Activated T-helper 17 cell treated with anti-CD3 and anti-CD28 coated beads, Interleukin-2, amount 50 U/mL, for 72 hours (primary cell): ENCODE results near the gene MACROD1. TPM values are rescaled to one million over a fixed set of nuclear protein-coding genes. Genes with fewer than 3 reads are reported as not detected.

Experiments used
- ATAC-seq: fragments of 150-1000 bp; cut with Tn5 transposase; replicated peaks from 2 replicates; pipeline ENCODE4 v1.10.0; 2021; ENCODE audit warnings: mild to moderate bottlenecking, moderate library complexity
- H3K27ac Mint-ChIP-seq: one replicate; pipeline ENCODE4 v1.8.0; 2022; ENCODE audit warnings: mixed read lengths
- H3K27me3 Mint-ChIP-seq: one replicate; pipeline ENCODE4 v1.8.0; 2022; ENCODE audit warnings: mixed read lengths
- H3K36me3 Mint-ChIP-seq: one replicate; pipeline ENCODE4 v1.8.0; 2022; ENCODE audit warnings: low read depth, mild to moderate bottlenecking, mixed read lengths
- H3K4me1 Mint-ChIP-seq: one replicate; pipeline ENCODE4 v1.8.0; 2022; ENCODE audit warnings: mixed read lengths
- H3K4me3 Mint-ChIP-seq: one replicate; pipeline ENCODE4 v1.8.0; 2022; ENCODE audit warnings: mild to moderate bottlenecking, mixed read lengths
- H3K9me3 Mint-ChIP-seq: one replicate; pipeline ENCODE4 v1.8.0; 2022; ENCODE audit warnings: mixed read lengths
- total RNA-seq, 2 donors: library from RNA; stranded (reverse); gene quantifications; one replicate each; pipeline ENCODE4 v1.2.3, GENCODE V29; 2022

Gene MACROD1
- total RNA-seq, 2 donors from 2014 or later: 5.4 to 9.6 TPM

- no peak overlapping the region for H3K4me3 Mint-ChIP-seq
- H3K27ac Mint-ChIP-seq: no peak overlapping the region
- no peaks in the 10 kb centered on the region for H3K36me3 Mint-ChIP-seq
- H3K9me3 Mint-ChIP-seq: no peaks in the 10 kb centered on the region
- no peaks in the 10 kb centered on the region for H3K27me3 Mint-ChIP-seq
- ATAC-seq: no peak
- H3K4me1 Mint-ChIP-seq: peaks cover 4% of the 10 kb centered on the region
Observed at GRCh38 chr11:64093233-64094039, 72.5 kb downstream of the MACROD1 start.

GRCh38 chr11:64092761-64093136, 73.2 kb downstream of the MACROD1 start:
- H3K27ac Mint-ChIP-seq: no peak overlapping the region
- no peak for ATAC-seq
- no peaks in the 10 kb centered on the region for H3K27me3 Mint-ChIP-seq
- H3K36me3 Mint-ChIP-seq: no peaks in the 10 kb centered on the region
- no peak overlapping the region for H3K4me3 Mint-ChIP-seq
- H3K4me1 Mint-ChIP-seq: peaks cover 5% of the 10 kb centered on the region
- H3K9me3 Mint-ChIP-seq: no peaks in the 10 kb centered on the region

GRCh38 chr11:64092111-64092760, 73.7 kb downstream of the MACROD1 start:
- ATAC-seq: no peak

GRCh38 chr11:64090806-64091516, 75.0 kb downstream of the MACROD1 start:
- Mint-ChIP-seq H3K9me3 (no peaks in the 10 kb centered on the region), H3K27me3 (no peaks in the 10 kb centered on the region), H3K27ac (no peak overlapping the region), H3K36me3 (no peaks in the 10 kb centered on the region), H3K4me3 (no peak overlapping the region), H3K4me1 (peaks cover 5% of the 10 kb centered on the region)
- no peak for ATAC-seq

More at GRCh38 chr11:64092111-64092760, 73.7 kb downstream of the MACROD1 start:
- no peak overlapping the region for H3K4me3 Mint-ChIP-seq
- H3K4me1 Mint-ChIP-seq: peaks cover 5% of the 10 kb centered on the region
- no peaks in the 10 kb centered on the region for H3K36me3 Mint-ChIP-seq
- H3K27ac Mint-ChIP-seq: no peak overlapping the region
- no peaks in the 10 kb centered on the region for H3K9me3 Mint-ChIP-seq
- H3K27me3 Mint-ChIP-seq: no peaks in the 10 kb centered on the region

DNA sequence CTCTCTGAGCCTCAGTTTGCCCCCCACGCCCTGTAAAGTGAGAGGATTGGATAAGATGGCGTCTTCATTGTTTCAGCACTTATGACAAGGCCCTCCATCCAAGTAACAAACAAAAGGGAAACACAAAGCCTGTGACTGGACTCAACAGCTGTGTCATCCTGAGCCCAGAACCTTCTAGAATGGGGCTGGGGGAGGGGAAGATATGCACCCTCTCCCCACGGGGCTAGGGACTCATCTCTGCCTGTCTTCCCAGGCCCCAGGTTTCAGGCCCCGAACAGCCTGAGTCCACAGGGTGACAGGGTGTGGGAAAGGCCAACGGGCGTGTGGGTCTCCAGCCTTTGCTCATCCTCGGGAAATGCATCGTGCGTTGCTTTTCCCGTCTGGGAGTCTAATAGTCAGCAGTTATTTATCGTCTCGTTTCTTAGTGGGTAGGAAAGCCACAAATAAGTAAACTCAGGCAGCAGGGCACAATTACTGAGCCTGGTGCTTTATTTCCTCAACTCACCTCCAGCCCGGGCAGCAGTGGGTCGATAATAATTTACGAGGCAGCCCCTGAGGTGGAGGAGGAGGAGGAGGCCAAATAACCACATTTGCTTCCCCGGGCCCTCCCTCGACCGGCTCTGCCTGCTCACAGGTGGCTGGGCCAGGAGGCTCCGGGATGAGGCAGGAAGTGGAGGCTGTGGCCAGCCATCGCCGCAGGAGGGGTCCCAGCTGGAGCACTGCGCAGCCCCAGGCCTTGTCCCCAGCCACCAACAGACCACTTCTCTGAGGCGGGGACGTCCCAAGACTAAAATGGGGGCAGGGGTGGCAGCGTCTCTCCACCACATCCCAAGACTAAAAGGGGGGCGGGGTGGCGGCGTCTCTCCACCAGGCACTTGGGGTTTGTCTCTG, 75.8 kb downstream of the MACROD1 start:
- Mint-ChIP-seq H3K27me3 (no peaks in the 10 kb centered on the region), H3K9me3 (no peaks in the 10 kb centered on the region), H3K4me1 (peaks cover 5% of the 10 kb centered on the region), H3K36me3 (no peaks in the 10 kb centered on the region), H3K4me3 (no peak overlapping the region), H3K27ac (no peak overlapping the region)
- no peak for ATAC-seq

- Mint-ChIP-seq H3K36me3 (no peaks in the 10 kb centered on the region), H3K27ac (no peak overlapping the region), H3K9me3 (no peaks in the 10 kb centered on the region), H3K27me3 (no peaks in the 10 kb centered on the region), H3K4me1 (peaks cover 5% of the 10 kb centered on the region), H3K4me3 (no peak overlapping the region)
- no peak for ATAC-seq
Observed at GRCh38 chr11:64089493-64089892, 76.4 kb downstream of the MACROD1 start.

DNA sequence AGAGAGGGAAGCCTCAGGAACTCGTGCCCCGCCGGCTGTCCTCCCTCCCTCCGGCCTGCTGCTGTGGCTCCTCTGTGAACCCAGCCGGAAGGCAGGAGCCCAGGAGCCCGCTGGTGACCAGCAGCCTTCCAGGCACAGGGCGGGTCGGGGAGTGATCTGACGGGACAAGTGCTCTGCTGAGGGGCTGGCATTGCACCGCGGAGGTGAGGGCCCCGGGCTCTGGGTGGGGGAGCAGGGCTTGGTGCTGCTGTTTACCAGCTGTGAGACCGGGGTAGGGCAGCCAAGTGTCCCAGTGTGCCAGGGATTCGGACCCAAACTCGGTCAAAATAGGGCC, 76.9 kb downstream of the MACROD1 start:
- Mint-ChIP-seq H3K27me3 (no peaks in the 10 kb centered on the region), H3K27ac (no peak overlapping the region), H3K36me3 (no peaks in the 10 kb centered on the region), H3K4me1 (peaks cover 5% of the 10 kb centered on the region), H3K9me3 (no peaks in the 10 kb centered on the region), H3K4me3 (no peak overlapping the region)
- ATAC-seq: no peak

DNA sequence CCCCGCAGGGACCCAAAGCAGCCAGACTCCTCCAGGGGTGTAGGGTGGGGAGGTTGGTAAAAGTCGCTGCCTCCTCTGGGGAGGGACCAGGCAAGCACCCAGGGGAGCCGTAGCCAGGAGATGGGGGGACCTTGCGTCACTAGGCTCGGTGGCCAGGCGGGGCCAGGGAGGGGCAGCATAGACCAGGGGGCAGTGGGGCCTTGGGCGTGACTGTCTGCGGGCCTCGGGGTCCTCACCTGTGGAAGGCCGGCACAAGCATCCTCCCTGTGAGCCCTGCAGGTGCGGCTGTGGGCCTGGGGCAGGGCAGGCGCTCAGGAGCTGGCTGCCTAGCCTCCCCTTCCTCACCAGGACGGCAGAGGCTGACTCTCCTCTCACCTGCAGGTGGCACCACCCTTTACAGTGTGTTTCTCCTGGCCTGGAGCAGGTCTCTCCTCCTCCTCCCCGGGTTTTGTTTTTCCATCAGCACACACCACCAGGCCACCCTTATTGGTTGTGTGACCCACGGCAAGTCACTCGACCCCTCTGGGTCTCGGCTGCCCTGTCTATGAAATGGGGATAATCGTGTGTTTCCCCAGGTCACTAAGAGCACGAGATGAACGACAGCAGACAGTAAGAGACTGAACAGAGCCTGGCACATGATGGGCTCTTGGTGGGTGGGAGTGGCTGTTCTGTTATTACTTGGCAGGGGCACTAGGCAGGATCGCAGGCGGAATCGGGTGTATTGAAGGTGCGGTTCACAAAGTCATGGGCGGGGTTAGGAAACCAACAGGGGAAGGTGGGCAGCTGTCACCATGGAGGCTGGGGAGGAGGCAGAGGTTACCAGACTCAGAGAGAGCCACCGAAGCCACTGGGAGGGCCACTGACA, 77.5 kb downstream of the MACROD1 start:
- no peaks in the 10 kb centered on the region for H3K36me3 Mint-ChIP-seq
- H3K4me1 Mint-ChIP-seq: peaks cover 5% of the 10 kb centered on the region
- H3K27me3 Mint-ChIP-seq: no peaks in the 10 kb centered on the region
- no peak overlapping the region for H3K4me3 Mint-ChIP-seq
- H3K9me3 Mint-ChIP-seq: no peaks in the 10 kb centered on the region
- H3K27ac Mint-ChIP-seq: no peak overlapping the region
- ATAC-seq: no peak

GRCh38 chr11:64086258-64087123, 79.4 kb downstream of the MACROD1 start:
- Mint-ChIP-seq H3K36me3 (no peaks in the 10 kb centered on the region), H3K4me3 (no peak overlapping the region), H3K9me3 (no peaks in the 10 kb centered on the region), H3K27me3 (no peaks in the 10 kb centered on the region), H3K4me1 (peaks cover 5% of the 10 kb centered on the region), H3K27ac (no peak overlapping the region)
- ATAC-seq: no peak

DNA sequence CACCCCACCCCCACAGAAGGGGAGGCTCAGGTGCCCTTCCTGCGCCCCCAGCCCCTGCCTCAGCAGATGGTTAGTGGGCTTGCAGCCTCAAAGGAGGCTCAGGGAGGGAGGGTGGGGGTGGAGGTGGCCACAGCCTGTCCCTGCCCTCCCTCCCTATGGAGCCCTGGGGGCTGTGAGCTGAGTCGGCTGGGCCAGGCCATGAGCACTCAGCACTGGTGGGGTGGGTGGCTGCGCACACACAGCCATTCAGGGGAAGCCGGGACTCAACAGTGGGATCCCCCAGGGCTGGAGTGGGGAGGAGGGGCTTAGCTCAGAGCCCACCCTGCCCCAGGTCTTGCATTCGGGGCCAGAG, 80.0 kb downstream of the MACROD1 start:
- no peak overlapping the region for H3K27ac Mint-ChIP-seq
- no peak for ATAC-seq
- peaks cover 5% of the 10 kb centered on the region for H3K4me1 Mint-ChIP-seq
- no peaks in the 10 kb centered on the region for H3K9me3 Mint-ChIP-seq
- no peaks in the 10 kb centered on the region for H3K27me3 Mint-ChIP-seq
- no peaks in the 10 kb centered on the region for H3K36me3 Mint-ChIP-seq
- no peak overlapping the region for H3K4me3 Mint-ChIP-seq

DNA sequence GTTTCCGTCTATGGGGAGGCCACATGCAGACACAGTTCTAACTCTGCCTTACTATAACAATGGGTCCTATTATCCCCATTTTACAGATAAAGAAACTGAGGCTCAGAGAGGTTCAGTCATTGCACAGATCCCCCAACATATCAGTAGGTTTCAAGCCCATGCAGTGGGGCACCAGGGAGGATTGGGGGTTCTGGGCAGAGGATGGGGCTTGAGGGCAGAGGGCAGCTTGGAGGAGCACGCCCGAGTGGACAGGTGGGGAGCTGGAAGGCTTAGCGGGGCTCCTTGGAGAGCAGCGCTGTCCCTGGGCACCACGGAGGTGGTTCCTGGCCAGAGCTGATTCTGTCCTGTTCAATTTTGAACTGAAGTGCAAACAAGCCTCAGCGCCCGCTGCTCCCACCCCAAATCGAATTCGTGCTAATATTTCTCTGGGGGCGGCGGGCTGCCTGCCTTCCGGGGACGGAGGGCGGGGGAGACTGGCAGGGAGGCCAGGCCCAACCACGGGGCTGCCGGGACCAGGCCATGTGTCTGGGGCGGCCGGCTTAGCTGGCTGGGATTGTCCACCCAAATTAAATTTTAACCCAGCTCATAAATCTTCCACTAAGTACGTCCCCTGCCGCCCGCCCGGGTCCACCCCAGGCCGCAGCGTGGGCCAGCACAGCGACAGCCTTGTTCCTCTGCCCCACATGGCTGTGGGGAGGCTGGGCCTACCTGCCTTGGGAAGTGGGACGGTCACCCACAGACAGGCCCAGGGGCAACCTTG, 80.8 kb downstream of the MACROD1 start:
- Mint-ChIP-seq H3K4me1 (peaks cover 5% of the 10 kb centered on the region), H3K4me3 (no peak overlapping the region), H3K27me3 (no peaks in the 10 kb centered on the region), H3K36me3 (no peaks in the 10 kb centered on the region), H3K27ac (no peak overlapping the region), H3K9me3 (no peaks in the 10 kb centered on the region)
- no peak for ATAC-seq

GRCh38 chr11:64084146-64084950, 81.6 kb downstream of the MACROD1 start:
- Mint-ChIP-seq H3K27ac (no peak overlapping the region), H3K36me3 (no peaks in the 10 kb centered on the region), H3K4me3 (no peak overlapping the region)

More at GRCh38 chr11:64084146-64084950, 81.6 kb downstream of the MACROD1 start:
- H3K4me1 Mint-ChIP-seq: peaks cover 5% of the 10 kb centered on the region
- no peak for ATAC-seq
- no peaks in the 10 kb centered on the region for H3K9me3 Mint-ChIP-seq
- no peaks in the 10 kb centered on the region for H3K27me3 Mint-ChIP-seq
